HS-5 (cell line): ENCODE data around the gene JAZF1.

ENCODE experiments used
- DNase-seq: peaks from one replicate; pipeline ENCODE4 v3.0.0-alpha.2; 2012; ENCODE audit warnings: low read depth

The JAZF1 gene

GRCh38 chr7:28075674-28076358 is 104.8 kb downstream of the JAZF1 start:
- DNase-seq: no peak

GRCh38 chr7:28072876-28073514 is 107.6 kb downstream of the JAZF1 start:
- DNase-seq: no peak

GRCh38 chr7:28071570-28071969 is 109.0 kb downstream of the JAZF1 start:
- no peak for DNase-seq

GRCh38 chr7:28070297-28071055 is 110.1 kb downstream of the JAZF1 start:
- DNase-seq: no peak

DNA sequence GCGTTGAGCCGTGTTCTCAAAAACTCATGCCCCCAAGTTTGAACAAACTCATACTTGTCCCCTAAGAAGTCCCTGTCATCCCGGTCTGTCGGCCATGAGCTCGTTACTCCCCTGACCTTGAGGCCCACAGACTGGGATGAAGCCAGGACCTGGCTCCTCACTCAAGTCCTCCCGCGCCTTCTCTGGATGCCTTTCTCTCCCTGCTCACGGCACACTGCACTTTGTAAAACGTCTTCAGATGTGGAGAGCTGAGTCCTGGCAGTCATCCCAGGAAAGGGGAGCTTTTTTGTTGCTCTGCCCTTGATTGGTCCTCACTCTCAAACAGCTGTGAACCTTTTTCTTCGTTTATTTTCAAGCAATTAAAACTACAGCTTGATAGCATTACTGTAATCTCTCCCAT is 110.8 kb downstream of the JAZF1 start:
- no peak for DNase-seq

GRCh38 chr7:28069388-28069787 is 111.2 kb downstream of the JAZF1 start:
- no peak for DNase-seq

DNA sequence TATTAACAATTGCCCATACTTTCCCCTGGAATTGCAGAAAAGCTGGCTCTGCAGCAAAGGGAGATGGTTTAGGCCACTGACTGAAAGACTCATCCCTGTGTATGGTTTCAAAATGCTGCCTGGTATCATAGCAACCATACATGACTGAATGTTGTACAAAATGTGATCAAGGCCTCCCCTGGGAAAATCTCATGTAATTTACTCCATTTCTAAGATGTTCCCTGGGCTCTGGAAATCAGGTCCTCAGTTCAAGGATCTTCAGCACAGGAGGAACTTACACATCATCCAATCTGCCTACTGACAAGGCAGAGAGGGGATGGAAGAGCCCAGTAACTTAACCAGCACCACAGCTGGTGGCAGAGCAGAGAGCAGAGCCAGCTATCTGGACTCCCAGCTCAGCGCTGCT is 111.8 kb downstream of the JAZF1 start:
- DNase-seq: no peak

DNA sequence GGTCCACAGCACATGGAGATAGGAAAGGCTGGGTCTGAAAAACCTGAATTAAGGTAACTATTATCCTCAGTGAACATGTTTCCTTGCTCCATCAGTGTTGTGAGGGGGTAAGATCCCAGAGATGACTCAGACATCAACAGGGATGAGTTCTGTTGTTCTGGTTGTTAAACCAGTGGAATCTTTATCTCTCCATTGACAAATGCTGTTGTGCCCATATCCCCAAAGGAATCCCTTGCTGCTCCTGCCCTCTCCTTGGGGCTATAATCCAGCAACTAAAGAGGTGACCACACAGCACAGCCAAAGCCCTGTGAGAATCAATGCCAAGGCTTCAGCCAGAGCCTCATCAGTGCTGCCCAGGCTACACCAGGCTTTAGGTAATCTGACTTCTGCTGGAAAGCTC is 113.4 kb downstream of the JAZF1 start:
- no peak for DNase-seq

GRCh38 chr7:28065721-28066285 is 114.8 kb downstream of the JAZF1 start:
- no peak for DNase-seq

- DNase-seq: no peak
Measured at GRCh38 chr7:28065308-28065707, 115.3 kb downstream of the JAZF1 start.

GRCh38 chr7:28064437-28064836 is 116.2 kb downstream of the JAZF1 start:
- no peak for DNase-seq

DNA sequence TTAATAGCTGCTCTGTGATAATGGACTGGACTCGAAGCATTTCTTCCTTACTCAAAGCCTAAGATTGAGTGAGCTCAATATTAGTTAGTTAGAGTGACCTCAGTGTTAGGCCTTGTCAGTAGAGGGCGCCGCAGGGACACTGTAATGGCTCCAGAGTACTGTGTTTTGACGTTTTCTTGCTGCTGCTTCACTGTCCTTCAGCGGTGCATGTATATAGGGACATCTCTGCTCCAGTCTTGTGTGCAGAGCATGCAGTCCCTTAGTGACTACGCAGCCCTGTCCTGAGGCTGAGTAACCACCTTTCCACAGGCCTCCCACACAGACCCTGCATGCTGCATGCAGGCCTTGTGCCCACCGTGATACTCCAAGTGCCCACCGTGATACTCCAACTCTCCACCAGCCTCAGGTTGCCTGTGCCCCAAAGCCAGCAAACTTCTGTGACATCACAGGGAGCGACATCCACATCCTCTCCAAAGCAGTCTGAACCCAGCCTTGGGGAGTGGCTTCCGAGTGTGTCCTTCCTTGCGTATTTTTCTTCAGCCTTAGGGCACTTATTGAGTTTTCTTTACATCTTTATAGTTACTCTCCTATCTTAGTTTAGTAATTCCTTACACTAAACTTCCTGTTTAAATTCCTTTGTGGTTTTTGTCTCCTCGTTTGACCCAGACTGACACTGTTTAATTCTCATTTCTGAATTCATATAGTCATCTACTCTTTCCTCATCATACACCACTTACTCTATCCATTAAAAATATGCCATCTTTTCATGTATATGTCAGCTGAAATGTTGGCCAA is 118.2 kb downstream of the JAZF1 start:
- DNase-seq: peak; percentile 87

GRCh38 chr7:28061824-28062196 is 118.8 kb downstream of the JAZF1 start:
- no peak for DNase-seq

DNA sequence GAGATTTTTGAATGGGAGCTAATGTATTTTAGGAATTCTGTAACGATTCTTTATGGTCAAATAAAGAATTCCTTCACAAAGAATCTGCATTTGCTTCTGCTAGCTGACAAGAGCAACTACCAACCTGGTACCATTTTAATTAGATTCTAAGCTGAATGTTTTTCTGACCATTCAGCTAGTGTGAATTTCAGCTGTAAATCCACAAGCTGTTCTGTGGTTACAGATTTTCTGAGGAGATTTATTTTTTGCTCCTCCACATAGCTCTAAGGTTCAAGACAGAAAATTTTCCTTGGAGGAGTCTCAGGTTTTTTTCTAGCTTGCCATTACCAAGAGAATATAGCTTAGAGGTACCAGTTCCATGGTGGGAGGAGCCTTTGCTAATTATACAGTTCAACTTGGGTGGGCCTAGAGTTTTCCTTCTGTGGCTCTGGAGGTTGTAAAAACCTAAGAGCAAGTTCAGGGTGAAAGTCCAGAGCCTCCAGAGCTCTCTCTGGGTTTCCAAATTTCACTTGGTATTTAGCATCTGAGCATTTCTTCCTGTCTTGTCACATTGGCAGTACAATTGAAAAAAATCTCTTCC is 120.1 kb downstream of the JAZF1 start:
- no peak for DNase-seq

- DNase-seq: peak; percentile 80
Measured at GRCh38 chr7:28055161-28055544, 125.4 kb downstream of the JAZF1 start.

- DNase-seq: no peak
Measured at GRCh38 chr7:28054531-28055160, 125.9 kb downstream of the JAZF1 start.

DNA sequence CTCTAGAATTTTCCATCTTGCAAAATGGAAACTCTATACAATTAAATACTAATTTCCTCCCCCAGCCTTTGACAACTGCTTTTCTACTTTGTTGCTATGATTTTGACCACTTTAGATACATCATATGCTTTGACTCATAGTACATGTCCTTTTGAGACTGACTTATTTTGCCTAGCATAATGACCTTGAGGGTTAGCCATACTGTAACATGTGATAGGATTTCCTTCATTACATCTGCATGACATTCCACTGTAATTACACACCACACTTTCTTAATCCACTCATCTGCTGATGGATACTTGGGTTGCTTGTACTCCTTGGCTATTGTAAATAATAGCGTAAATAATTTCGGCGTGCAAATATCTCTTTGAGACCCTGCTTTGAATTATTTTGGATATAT is 127.7 kb downstream of the JAZF1 start:
- peak; percentile 92 for DNase-seq

DNA sequence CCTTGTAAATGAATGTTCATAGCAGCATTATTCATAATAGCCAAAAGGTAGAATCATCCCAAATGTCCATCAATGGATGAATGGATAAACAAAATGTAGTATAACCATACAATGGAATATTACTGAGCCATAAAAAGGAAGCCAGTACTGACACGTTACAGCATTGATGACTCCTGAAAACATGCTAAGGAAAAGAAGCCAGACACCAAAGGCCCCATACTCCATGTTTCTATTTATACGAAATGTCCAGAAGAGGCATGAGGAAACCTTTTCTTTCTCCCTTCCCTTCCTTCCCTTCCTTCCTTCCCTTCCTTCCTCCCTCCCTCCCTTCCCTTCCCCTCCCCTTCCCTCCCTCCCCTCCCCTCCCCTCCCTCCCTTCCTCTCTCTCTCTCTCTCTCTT is 131.9 kb downstream of the JAZF1 start:
- DNase-seq: no peak

DNA sequence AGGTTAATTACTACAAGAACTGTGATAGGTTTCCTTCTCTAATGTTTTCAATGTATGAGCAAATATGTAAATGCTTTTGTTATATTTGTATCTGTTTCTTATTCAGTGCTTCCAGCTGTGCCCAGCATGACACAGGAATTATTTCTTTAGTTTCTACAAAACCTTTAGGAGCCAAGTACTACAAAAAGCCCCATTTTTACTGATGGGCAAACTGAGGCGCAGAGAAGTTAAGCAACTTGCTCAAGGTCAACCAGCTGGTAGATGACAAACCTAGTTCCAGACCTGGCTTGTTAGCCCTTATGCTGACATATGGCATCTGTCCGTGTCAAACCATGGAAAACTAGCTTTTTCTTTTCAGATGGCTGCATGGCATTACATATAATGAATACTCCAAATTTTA is 134.6 kb downstream of the JAZF1 start:
- DNase-seq: no peak

DNA sequence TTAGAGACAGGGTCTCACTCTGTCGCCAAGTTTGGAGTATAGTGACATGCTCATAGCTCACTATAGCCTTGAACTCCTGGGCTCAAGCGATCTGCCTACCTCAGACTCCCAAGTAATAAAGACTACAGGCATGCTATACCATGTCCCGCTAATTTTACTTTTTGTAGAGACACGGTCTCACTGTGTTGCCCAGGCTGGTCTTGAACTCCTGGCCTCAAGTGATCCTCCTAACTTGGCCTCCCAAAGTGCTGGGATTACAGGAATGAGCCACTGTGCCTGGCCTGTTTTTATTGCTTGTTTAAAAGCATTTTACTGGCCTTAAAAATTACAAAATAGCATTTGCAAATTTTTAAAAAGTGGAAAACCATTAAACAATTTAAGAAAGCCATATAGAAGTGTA is 135.0 kb downstream of the JAZF1 start:
- DNase-seq: no peak

- no peak for DNase-seq
Measured at GRCh38 chr7:28044825-28045224, 135.8 kb downstream of the JAZF1 start.
